K562 (cell line): ENCODE results near the gene PHYKPL. TPM values are rescaled to one million over a fixed set of nuclear protein-coding genes. Genes with fewer than 3 reads are reported as not detected.

Source experiments
- ARNT ChIP-seq, 2 experiments: fragments of 450-650 bp; IDR thresholded peaks; 2 replicates each; pipeline ENCODE4 v1.6.1; 2016; ENCODE audit warnings: mild to moderate bottlenecking in 1 of 2
- FOXP4 ChIP-seq: sonication (generic); formaldehyde crosslinking; IDR thresholded peaks from 2 replicates; pipeline ENCODE4 v1.8.0; 2022; ENCODE audit warnings: mild to moderate bottlenecking, missing genetic modification reagents, borderline replicate concordance
- HIVEP1 ChIP-seq: fragments of 250-450 bp; sonication (Bioruptor Pico); IDR thresholded peaks from 2 replicates; pipeline ENCODE4 v1.4.0; 2020; ENCODE audit warnings: mild to moderate bottlenecking
- HMGXB4 ChIP-seq: sonication (generic); formaldehyde crosslinking; IDR thresholded peaks from 2 replicates; pipeline ENCODE4 v1.8.1; 2023; ENCODE audit warnings: mild to moderate bottlenecking, missing genetic modification reagents
- SIX5 ChIP-seq, 2 experiments: IDR thresholded peaks; 2 replicates each; pipeline ENCODE4 v1.6.1; 2011; ENCODE audit warnings: low read length in 2 of 2, borderline replicate concordance in 1 of 2, low read depth in 1 of 2, mild to moderate bottlenecking in 1 of 2, moderate library complexity in 1 of 2; ENCODE audit not compliant: insufficient read depth in 1 of 2
- ZNF347 ChIP-seq: fragments of 450-650 bp; formaldehyde crosslinking; IDR thresholded peaks from 2 replicates; pipeline ENCODE4 v1.4.0; 2020; ENCODE audit warnings: low read depth, mild to moderate bottlenecking, moderate library complexity
- ZNF639 ChIP-seq, 2 experiments: fragments of 200-800 bp in 1 of 2; sonication (Bioruptor generic) in 1 of 2; sonication (generic) in 1 of 2; formaldehyde crosslinking in 1 of 2; IDR thresholded peaks in 1 of 2; conservative IDR thresholded peaks in 1 of 2; 2 replicates each; pipeline versions ENCODE4 v1.5.0 to v1.6.1; 2016 to 2020; ENCODE audit warnings: missing compliant biosample characterization in 1 of 2, missing genetic modification characterization in 1 of 2, missing genetic modification reagents in 1 of 2
- polyA plus RNA-seq, 8 experiments: library from polyadenylated mRNA; depleted of rRNA in 4 of 8; stranded (reverse) in 5 of 8; unstranded in 3 of 8; fragments of >200 nt; fragmentation: Nextera tagmentation in 2 of 8; fragmentation: Illumina TruSeq in 1 of 8; extraction: Ambion mirVana in 2 of 8; extraction: Trizol in 1 of 8; gene quantifications; 2 replicates each; pipeline versions ENCODE4 v1.2.1 to v1.2.3, GENCODE V29; 2011 to 2014; ENCODE audit warnings: inconsistent platforms in 1 of 8, missing spikeins in 1 of 8
- total RNA-seq, 7 experiments: library from RNA; depleted of rRNA in 6 of 7; stranded (reverse); fragments of >200 nt in 6 of 7; fragmentation: Illumina TruSeq in 2 of 7; extraction: Trizol in 2 of 7; gene quantifications; 2 replicates each; pipeline versions ENCODE4 v1.2.1 to v1.2.3, GENCODE V29; 2011 to 2021; ENCODE audit warnings: low replicate concordance in 1 of 7
- TF ChIP-seq, protein P1 (sequence below): fragments of 250-450 bp; sonication (Bioruptor Pico); IDR thresholded peaks from 2 replicates; pipeline ENCODE4 v1.4.0; 2020; ENCODE audit warnings: mild to moderate bottlenecking, moderate library complexity, borderline replicate concordance

PHYKPL gene
- total and polyA plus RNA-seq, 9 of the 15 experiments (the other 6 are each of a cell fraction or from before 2014, with no cell fraction given) = 4.7 to 34.7 (median 18.6) TPM

DNA sequence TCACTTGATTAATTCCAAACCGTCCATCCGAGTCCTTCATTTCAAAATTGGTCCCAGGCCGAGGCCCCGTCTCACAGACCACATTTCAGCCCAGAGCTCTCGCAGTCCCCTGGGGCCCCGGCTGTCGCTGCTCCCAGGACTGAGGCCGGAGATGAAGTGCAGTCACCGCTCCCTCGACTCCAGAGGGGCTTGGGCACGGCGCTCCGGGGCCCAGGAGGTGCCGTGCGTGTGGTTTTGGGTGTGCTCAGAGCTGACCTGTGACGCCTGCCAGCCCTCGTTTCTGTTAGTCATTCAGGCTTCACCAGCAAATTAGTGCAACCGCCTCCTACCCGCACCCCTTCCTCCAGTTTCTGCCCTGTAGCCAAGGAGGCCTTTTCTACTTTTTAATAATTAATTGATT lies 48.7 kb upstream of the PHYKPL start (continued):
- TF ChIP-seq, protein P1, sequence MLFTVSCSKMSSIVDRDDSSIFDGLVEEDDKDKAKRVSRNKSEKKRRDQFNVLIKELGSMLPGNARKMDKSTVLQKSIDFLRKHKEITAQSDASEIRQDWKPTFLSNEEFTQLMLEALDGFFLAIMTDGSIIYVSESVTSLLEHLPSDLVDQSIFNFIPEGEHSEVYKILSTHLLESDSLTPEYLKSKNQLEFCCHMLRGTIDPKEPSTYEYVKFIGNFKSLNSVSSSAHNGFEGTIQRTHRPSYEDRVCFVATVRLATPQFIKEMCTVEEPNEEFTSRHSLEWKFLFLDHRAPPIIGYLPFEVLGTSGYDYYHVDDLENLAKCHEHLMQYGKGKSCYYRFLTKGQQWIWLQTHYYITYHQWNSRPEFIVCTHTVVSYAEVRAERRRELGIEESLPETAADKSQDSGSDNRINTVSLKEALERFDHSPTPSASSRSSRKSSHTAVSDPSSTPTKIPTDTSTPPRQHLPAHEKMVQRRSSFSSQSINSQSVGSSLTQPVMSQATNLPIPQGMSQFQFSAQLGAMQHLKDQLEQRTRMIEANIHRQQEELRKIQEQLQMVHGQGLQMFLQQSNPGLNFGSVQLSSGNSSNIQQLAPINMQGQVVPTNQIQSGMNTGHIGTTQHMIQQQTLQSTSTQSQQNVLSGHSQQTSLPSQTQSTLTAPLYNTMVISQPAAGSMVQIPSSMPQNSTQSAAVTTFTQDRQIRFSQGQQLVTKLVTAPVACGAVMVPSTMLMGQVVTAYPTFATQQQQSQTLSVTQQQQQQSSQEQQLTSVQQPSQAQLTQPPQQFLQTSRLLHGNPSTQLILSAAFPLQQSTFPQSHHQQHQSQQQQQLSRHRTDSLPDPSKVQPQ = no peak
- TF ChIP-seq ZNF347 (CRISPR knock-in tag) (no peak), ARNT (IDR thresholded peaks at IDR 0.05) (no peak), HMGXB4 (CRISPR knock-in tag) (no peak), SIX5 (IDR thresholded peaks at IDR 0.05; ENCODE audit: borderline replicate concordance in 1 of 2, insufficient read depth in 1 of 2, low read depth in 1 of 2, low read length in 2 of 2) (no peak), HIVEP1 (CRISPR knock-in tag) (no peak), FOXP4 (CRISPR knock-in tag) (no peak), ZNF639 (CRISPR knock-in tag; conservative IDR thresholded peaks at IDR 0.05 in 1 of 2, IDR thresholded peaks at IDR 0.05 in 1 of 2) (no peak)
- TF ChIP-seq, all 486 proteins: peak for 0
